ENCODE results near the gene AZIN2.

Gene AZIN2

GRCh38 chr1:33149453-33150190 lies 68.7 kb downstream of the AZIN2 start:
- TF ChIP-seq CTCF (IDR thresholded peaks at IDR 0.05; ENCODE audit: control insufficient read depth, insufficient read depth, low read depth, low read length, missing control alignments), result no peak
- no peak for DNase-seq (ENCODE audit: low read depth)
- no peak overlapping the region for H3K4me3 ChIP-seq (ENCODE audit: control insufficient read depth, low read depth, low read length)

DNA sequence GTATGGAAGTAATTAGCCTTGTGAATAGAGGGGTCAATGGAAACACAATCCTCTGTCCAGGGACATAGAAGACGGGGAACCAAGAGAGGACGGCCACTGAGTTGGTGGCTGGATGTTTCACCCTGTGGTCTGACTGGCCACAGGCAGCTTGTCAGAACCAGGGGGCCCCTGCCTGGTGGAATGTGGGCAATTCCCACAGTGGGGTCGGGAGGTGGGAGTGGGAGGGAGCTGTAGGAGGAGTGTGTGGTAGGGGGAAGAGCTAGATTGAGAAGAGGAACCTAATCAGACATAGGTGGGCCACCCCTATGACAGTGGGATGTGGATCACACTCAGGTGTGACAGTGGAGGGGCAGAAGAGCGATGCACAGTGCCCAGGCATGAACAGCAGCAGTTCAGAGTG lies 69.6 kb downstream of the AZIN2 start:
- H3K4me3 ChIP-seq (ENCODE audit: control insufficient read depth, low read depth, low read length), result no peak overlapping the region
- no peak for TF ChIP-seq CTCF (IDR thresholded peaks at IDR 0.05; ENCODE audit: control insufficient read depth, insufficient read depth, low read depth, low read length, missing control alignments)
- no peak for DNase-seq (ENCODE audit: low read depth)

- DNase-seq (ENCODE audit: low read depth), result no peak
- no peak overlapping the region for H3K4me3 ChIP-seq (ENCODE audit: control insufficient read depth, low read depth, low read length)
- TF ChIP-seq CTCF (IDR thresholded peaks at IDR 0.05; ENCODE audit: control insufficient read depth, insufficient read depth, low read depth, low read length, missing control alignments), result no peak
These were observed 70.2 kb downstream of the AZIN2 start for GRCh38 chr1:33151116-33151515.

- DNase-seq (ENCODE audit: low read depth), result no peak
- no peak overlapping the region for H3K4me3 ChIP-seq (ENCODE audit: control insufficient read depth, low read depth, low read length)
- TF ChIP-seq CTCF (IDR thresholded peaks at IDR 0.05; ENCODE audit: control insufficient read depth, insufficient read depth, low read depth, low read length, missing control alignments), result no peak
These were observed 71.9 kb downstream of the AZIN2 start for GRCh38 chr1:33152685-33153432.

- no peak overlapping the region for H3K4me3 ChIP-seq (ENCODE audit: control insufficient read depth, low read depth, low read length)
- no peak for DNase-seq (ENCODE audit: low read depth)
- TF ChIP-seq CTCF (IDR thresholded peaks at IDR 0.05; ENCODE audit: control insufficient read depth, insufficient read depth, low read depth, low read length, missing control alignments), result no peak
These were observed 72.7 kb downstream of the AZIN2 start for GRCh38 chr1:33153650-33154049.

DNA sequence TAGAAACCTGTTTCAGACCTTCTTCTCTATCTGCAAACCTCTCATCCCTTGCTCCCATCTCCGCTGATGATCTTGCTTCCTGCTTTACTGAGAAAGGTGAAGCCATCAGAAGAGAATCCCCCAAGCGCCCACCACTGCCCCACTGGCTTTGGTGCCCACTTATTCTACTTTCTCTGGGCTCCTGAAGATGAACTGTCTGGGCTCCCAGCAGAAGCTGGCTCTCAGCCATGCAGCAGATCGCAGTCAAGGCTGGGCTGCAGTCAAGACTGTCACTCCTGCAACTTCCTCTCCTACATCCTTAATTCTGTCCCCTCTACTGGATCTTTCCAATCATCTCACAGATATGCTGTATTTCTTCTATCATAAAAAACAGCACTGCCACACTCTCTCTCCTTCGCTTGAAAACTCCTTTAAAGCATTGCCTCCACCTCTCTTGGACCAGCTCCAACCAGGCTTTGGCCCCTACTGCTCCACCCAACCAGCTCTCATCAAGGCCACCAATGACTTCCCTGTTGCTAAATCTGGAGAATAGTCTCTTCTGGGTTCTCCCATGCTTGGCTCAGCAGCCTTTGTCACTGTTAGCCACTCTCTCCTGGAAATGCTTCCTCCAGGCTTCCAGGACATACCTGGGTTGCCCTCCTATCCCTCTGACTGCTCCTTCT lies 75.1 kb downstream of the AZIN2 start:
- no peak overlapping the region for H3K4me3 ChIP-seq (ENCODE audit: control insufficient read depth, low read depth, low read length)
- no peak for DNase-seq (ENCODE audit: low read depth)
- no peak for TF ChIP-seq CTCF (IDR thresholded peaks at IDR 0.05; ENCODE audit: control insufficient read depth, insufficient read depth, low read depth, low read length, missing control alignments)
